ENCODE results near the gene FAM53B.
A peak's percentile ranks its signal among the peaks of the same experiment; 100 is the strongest.
"Not testable (repeated sequence)": the region's sequence is repeated elsewhere in the genome, so short reads cannot be mapped to it uniquely, and the experiment has no call there.

The FAM53B gene, protein sequence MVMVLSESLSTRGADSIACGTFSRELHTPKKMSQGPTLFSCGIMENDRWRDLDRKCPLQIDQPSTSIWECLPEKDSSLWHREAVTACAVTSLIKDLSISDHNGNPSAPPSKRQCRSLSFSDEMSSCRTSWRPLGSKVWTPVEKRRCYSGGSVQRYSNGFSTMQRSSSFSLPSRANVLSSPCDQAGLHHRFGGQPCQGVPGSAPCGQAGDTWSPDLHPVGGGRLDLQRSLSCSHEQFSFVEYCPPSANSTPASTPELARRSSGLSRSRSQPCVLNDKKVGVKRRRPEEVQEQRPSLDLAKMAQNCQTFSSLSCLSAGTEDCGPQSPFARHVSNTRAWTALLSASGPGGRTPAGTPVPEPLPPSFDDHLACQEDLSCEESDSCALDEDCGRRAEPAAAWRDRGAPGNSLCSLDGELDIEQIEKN

DNA sequence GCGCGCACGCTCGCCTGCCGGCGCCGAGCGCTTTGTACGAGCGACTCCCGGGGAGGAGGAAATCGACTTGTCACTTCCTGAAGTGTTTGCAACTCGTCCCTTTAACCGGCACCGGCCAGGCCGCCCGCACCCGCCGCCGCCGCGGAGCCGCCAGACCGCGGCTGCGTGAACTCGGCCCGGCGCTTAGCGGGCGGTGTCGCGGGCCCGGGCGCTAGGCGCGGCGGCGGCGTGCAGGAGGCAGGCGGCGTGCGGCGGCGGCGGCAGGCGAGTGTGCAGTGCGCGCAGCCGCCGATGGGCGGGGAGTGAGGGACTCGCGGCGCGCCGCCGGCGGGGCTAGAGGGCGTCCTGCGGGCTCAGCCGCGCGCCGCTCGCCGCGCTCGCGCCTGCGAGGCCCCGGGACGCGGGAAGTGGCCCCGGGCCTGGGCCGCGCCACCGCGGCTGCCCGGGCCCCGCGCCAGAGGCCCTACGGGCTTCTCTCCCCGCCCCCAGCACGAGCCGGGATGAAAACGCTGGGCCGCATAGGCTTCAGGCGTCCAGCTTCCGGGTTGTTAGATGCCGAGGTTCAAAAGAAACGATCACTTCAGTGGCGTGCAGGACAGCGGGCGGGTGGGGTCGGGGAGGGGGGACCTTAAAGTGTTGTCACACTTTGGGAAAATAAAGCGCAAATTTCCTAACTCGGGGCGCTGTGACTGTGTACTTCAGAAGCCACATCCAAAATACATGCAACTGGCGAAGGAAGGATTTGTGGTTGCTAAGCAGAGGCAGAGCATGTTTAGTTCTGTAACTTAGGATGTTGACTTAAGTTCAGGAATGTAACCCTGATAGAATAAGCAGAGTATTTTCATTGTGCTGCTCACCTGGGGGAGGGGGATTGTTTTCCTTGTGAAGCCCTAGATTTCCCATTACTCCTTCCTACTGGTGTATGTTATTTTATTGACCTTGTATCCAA is at the start of gene FAM53B:
TSS of gene FAM53B (minus strand) at position 277 of the 949 bp plus-strand sequence. CDS start 37,665 bp downstream, outside the sequence.
- H3K27ac ChIP-seq = peak within 1 kb of the TSS; percentile 93

DNA sequence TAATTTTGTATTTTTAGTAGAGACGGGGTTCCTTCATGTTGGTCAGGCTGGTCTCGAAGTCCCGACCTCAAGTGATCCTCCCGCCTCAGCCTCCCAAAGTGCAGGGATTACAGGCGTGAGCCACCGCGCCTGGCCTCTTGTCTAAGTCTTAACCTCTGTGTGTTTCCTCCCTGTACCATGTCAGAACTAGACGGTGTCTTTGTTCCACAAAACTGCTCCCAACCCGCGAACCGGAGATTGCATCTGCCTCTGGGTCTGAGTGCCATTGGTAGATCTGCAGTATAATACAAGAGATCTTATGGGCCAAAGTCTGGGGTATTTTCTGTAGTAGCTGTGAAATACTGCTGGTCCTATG is 48.8 kb upstream of the FAM53B start:
- H3K36me3 ChIP-seq = peaks cover 8% of the 10 kb centered on the region
- no peak overlapping the region for H3K27ac ChIP-seq
- peak overlapping the region; percentile 89 for H3K4me2 ChIP-seq
- no peaks in the 10 kb centered on the region for H3K27me3 ChIP-seq
- H3K4me3 ChIP-seq = peak overlapping the region; percentile 87
- no peak overlapping the region for H3K9ac ChIP-seq
- peaks cover 29% of the 10 kb centered on the region for H4K20me1 ChIP-seq
- no peak for TF ChIP-seq Cebpa-rat (IDR thresholded peaks at IDR 0.05)
- no peaks in the 10 kb centered on the region for H3K9me3 ChIP-seq
- H3K4me1 ChIP-seq = peaks cover 20% of the 10 kb centered on the region

More for the DNA sequence above, at the start of gene FAM53B:
- Histone ChIP-seq H3K9me3 (no peaks in the 10 kb centered on the region), H3K27me3 (no peaks in the 10 kb centered on the region), H3K9ac (peak within 1 kb of the TSS; percentile 96), H4K20me1 (peaks cover 32% of the 10 kb centered on the region), H3K4me1 (peaks cover 43% of the 10 kb centered on the region), H3K4me2 (peak within 1 kb of the TSS; percentile 92), H3K4me3 (peak within 1 kb of the TSS; percentile 96), H3K36me3 (no peaks in the 10 kb centered on the region)
- no peak for TF ChIP-seq Cebpa-rat (IDR thresholded peaks at IDR 0.05)

DNA sequence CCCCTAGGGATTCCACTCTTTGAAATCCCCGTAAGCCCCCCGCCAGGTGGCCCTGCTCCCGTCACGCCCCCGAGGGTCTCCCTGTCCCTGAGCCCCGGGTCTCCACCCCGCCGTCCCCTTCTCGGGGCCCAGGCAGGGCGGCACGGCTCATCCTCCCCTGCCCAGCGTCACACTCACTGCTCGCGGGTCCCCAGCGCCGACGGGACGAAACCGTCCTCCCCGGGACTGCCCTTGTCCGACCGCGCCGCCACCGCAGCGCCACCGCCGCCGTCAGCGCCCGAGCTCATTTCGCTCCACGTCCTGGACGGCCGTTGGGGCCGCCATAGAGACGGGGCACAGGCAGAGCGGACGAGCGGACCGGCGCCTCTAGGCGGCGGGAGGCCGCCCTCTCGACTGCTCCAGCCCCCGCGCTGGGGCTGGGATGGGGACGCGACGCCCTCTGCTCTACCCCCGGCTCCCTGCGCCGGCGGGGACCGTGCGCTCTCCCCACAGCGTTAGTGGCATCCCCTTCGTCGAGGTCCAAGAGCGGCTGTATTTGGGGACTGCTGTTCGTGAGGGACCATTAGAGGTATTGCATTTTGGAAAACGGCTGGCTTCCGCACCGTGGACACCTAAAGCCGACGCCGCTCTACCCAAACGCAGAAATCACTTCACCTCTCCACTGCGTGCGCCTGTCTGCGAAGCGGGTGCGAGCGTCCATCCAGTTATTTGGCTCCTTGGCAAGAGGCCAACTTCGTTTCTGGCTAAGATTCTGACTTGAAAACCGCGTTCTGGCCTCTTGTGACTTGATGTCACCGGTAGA is 47.6 kb upstream of the FAM53B start, which contains the start of gene EEF1AKMT2:
TSS of gene EEF1AKMT2 (minus strand) at position 341 of the 802 bp plus-strand sequence. CDS start at position 287, 54 bp downstream.
- H3K4me1 ChIP-seq = peaks cover 20% of the 10 kb centered on the region
- peaks cover 17% of the 10 kb centered on the region for H3K36me3 ChIP-seq
- H4K20me1 ChIP-seq = peaks cover 30% of the 10 kb centered on the region
- H3K4me2 ChIP-seq = peak within 1 kb of the TSS; percentile 89
- peak within 1 kb of the TSS; percentile 86 for H3K9ac ChIP-seq
- peak within 1 kb of the TSS; percentile 84 for H3K27ac ChIP-seq
- H3K9me3 ChIP-seq = no peaks in the 10 kb centered on the region
- H3K4me3 ChIP-seq = peak within 1 kb of the TSS; percentile 87
- no peaks in the 10 kb centered on the region for H3K27me3 ChIP-seq
- no peak for TF ChIP-seq Cebpa-rat (IDR thresholded peaks at IDR 0.05)

DNA sequence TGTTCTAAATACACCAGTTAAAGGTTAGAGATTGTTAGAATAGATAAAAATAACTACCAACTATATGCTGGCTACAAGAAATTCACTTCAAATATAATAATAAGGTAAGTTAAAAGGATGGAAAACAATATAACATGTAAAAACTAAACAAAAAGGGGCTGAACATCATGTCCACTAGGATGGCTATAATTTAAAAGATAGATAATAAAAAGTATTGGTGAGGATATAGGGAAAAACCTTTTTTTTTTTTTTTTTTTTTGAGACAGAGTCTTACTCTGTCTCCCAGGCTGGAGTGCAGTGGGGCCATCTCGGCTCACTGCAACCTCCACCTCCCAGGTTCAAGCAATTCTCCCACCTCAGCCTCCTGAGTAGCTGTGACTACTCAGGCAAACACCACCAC is 38.7 kb upstream of the FAM53B start:
- H3K4me1 ChIP-seq, H3K4me3 ChIP-seq, H3K9ac ChIP-seq, H3K4me2 ChIP-seq, H3K9me3 ChIP-seq, H4K20me1 ChIP-seq, H3K27ac ChIP-seq, H3K27me3 ChIP-seq: not testable (repeated sequence)
- peaks cover 55% of the 10 kb centered on the region for H3K36me3 ChIP-seq

DNA sequence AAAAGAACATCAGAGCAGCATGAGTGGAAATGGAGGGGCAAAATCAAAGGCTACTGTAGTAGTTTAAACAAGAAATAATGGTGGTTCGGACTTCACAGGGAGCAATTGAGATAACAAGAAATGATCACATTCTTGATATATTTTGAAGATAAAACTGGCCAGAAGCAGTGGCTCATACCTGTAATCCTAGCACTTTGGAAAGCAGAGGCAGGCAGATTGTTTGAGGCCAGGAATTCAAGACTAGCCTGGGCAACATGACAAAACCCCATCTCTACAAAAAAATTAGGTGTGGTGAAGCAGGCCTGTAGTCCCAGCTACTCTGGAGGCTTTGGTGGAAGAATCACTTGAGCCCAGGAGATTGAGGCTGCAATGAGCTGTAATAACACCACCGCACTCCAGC is 24.6 kb upstream of the FAM53B start:
- Histone ChIP-seq H3K4me1 (no peaks in the 10 kb centered on the region), H3K4me2 (no peak overlapping the region), H3K27ac (no peak overlapping the region), H3K27me3 (no peaks in the 10 kb centered on the region), H3K36me3 (peaks cover 41% of the 10 kb centered on the region), H3K9ac (no peak overlapping the region), H4K20me1 (no peaks in the 10 kb centered on the region), H3K9me3 (peaks cover 28% of the 10 kb centered on the region), H3K4me3 (no peak overlapping the region)
- no peak for TF ChIP-seq Cebpa-rat (IDR thresholded peaks at IDR 0.05)

DNA sequence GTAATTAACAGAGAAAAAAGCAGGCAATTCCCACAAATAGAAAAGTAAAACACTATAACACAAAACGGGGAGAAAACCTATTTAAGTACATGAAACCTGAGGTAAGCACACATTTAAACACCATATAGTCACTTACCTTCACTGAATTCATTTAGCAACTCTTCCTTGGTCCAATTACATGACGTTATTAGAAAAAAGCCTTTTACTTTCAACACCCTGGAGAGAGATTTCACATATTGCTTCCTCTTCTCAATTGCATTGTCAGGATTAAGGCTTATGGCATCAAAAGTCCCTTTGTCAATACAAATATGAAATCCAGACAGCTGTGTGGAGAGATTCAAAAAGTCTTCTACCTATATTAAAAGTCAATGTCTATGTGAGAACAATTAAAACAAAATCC is 21.1 kb upstream of the FAM53B start:
- Histone ChIP-seq H3K4me2 (no peak overlapping the region), H3K4me1 (no peaks in the 10 kb centered on the region), H3K9me3 (no peaks in the 10 kb centered on the region), H3K36me3 (peaks cover 25% of the 10 kb centered on the region), H3K27me3 (no peaks in the 10 kb centered on the region), H3K4me3 (no peak overlapping the region), H3K9ac (no peak overlapping the region), H4K20me1 (no peaks in the 10 kb centered on the region), H3K27ac (no peak overlapping the region)
- no peak for TF ChIP-seq Cebpa-rat (IDR thresholded peaks at IDR 0.05)

DNA sequence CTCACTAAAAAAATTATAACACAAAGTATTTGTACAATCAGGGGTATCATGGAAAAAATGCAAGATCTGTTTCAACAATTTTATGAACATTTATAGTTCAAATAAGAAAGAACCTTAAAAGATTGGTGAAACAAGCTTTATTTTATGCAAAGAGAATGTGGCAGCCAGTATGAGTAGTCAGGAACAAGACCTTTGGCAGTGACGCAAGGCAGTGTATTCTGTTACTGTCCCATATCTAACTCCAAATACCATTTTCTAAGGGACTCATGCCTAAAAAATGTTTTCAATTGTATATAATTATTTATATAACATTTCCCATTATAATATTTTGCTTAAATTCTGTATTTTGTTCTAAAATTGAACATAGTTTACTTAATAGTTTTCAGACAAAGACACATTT is 19.1 kb upstream of the FAM53B start:
- peaks cover 34% of the 10 kb centered on the region for H3K36me3 ChIP-seq
- no peak for TF ChIP-seq Cebpa-rat (IDR thresholded peaks at IDR 0.05)

DNA sequence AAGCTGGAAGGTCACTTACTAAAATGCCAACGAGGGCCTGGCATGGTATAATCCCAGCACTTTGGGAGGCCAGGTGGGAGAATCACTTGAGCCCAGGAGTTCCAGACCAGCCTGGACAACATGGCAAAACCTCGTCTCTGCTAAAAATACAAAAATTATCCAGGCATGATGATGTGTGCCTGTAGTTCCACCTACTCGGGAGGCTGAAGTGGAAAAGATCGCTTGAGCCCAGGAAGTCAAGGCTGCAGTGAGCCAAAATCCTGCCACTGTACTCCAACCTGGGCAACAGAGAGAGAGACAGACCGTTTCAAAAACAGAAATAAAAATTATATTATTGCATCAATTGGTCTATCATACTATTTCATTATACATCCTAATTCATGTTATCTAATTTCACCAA is 18.1 kb upstream of the FAM53B start:
- peaks cover 34% of the 10 kb centered on the region for H3K36me3 ChIP-seq
- H3K27me3 ChIP-seq = no peaks in the 10 kb centered on the region
- TF ChIP-seq Cebpa-rat (IDR thresholded peaks at IDR 0.05) = no peak
- H3K27ac ChIP-seq = no peak overlapping the region
- H3K9ac ChIP-seq = no peak overlapping the region
- no peaks in the 10 kb centered on the region for H4K20me1 ChIP-seq
- no peaks in the 10 kb centered on the region for H3K9me3 ChIP-seq
- H3K4me1 ChIP-seq = peaks cover 12% of the 10 kb centered on the region
- no peak overlapping the region for H3K4me3 ChIP-seq
- H3K4me2 ChIP-seq = no peak overlapping the region

More for the DNA sequence above, 19.1 kb upstream of the FAM53B start:
- H3K4me2 ChIP-seq = no peak overlapping the region
- H3K4me3 ChIP-seq = no peak overlapping the region
- H3K27me3 ChIP-seq = no peaks in the 10 kb centered on the region
- H3K9me3 ChIP-seq = no peaks in the 10 kb centered on the region
- H3K27ac ChIP-seq = no peak overlapping the region
- no peaks in the 10 kb centered on the region for H4K20me1 ChIP-seq
- peaks cover 2% of the 10 kb centered on the region for H3K4me1 ChIP-seq
- no peak overlapping the region for H3K9ac ChIP-seq

DNA sequence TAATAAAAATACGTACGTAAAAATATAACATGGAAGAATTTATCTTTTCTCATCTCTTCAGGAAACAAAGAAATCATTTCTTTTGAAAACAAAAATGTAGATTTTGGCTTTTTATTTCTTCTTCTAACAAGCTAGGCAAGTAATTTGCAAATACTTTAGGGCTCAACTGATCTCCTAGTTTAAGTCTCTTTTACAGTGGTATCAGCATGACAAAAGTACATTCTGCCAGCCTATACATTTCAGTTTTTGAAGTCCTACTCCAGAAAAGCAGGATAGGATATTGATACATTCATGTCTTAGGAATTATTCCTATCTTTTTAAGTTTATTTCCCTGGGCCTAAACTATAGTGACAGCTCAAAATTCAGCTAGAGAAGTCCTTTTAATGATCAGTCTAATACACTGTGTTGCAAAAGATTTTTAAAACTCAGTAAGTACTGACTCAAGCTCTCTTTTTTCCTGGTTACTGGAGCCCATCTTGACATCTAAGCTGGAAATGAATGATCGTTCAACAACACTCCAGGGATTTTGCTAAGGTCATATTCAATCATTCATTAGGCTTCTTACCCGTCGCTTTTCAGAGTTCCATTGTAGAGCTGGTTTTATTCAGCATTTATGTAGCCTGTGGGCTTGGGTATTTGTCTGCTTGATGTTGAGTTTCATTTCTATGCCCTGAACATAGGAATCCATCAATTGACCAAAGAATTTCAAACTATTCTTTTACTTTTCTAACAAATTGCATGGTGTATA is 12.2 kb upstream of the FAM53B start:
- Histone ChIP-seq H3K27me3 (no peaks in the 10 kb centered on the region), H3K36me3 (peaks cover 17% of the 10 kb centered on the region), H3K4me1 (peaks cover 19% of the 10 kb centered on the region), H3K27ac (no peak overlapping the region), H3K9ac (no peak overlapping the region), H4K20me1 (no peaks in the 10 kb centered on the region), H3K9me3 (no peaks in the 10 kb centered on the region), H3K4me2 (no peak overlapping the region), H3K4me3 (no peak overlapping the region)
- no peak for TF ChIP-seq Cebpa-rat (IDR thresholded peaks at IDR 0.05)
